HepG2 (cell line): ENCODE data around the gene TP53I3. TPM values are rescaled to one million over a fixed set of nuclear protein-coding genes. Genes with fewer than 3 reads are reported as not detected.

ENCODE experiments used
- AGO2 ChIP-seq: fragments of 200-400 bp; formaldehyde crosslinking; optimal IDR thresholded peaks from 2 replicates; pipeline ENCODE3; 2017; ENCODE audit warnings: mild to moderate bottlenecking, low read depth, low read length, moderate library complexity
- ATF2 ChIP-seq: sonication (generic); formaldehyde crosslinking; IDR thresholded peaks from 2 replicates; pipeline ENCODE4 v1.4.0; 2020; ENCODE audit warnings: missing genetic modification reagents
- ATF7 ChIP-seq, 2 experiments: fragments of 450-650 bp in 1 of 2; sonication (generic) in 1 of 2; formaldehyde crosslinking in 1 of 2; IDR thresholded peaks; 2 replicates each; pipeline versions ENCODE4 v1.4.0 to v1.6.1; 2016 to 2020; ENCODE audit warnings: antibody characterized with exemption in 1 of 2, mild to moderate bottlenecking in 1 of 2, missing genetic modification reagents in 1 of 2
- CC2D1A ChIP-seq: sonication (generic); formaldehyde crosslinking; IDR thresholded peaks from 2 replicates; pipeline ENCODE4 v1.8.1; 2023; ENCODE audit warnings: mild to moderate bottlenecking, missing genetic modification reagents
- CENPT ChIP-seq: sonication (generic); formaldehyde crosslinking; IDR thresholded peaks from 2 replicates; pipeline ENCODE4 v1.8.0; 2022; ENCODE audit warnings: low read depth, mild to moderate bottlenecking, moderate library complexity, missing genetic modification reagents
- FOXA1 ChIP-seq, 2 experiments: fragments of 450-650 bp in 1 of 2; sonication (generic) in 1 of 2; formaldehyde crosslinking in 1 of 2; IDR thresholded peaks; 2 replicates each; pipeline versions ENCODE4 v1.4.0 to v1.6.1; 2016 to 2020; ENCODE audit warnings: missing genetic modification reagents in 1 of 2
- GFI1 ChIP-seq: sonication (generic); formaldehyde crosslinking; IDR thresholded peaks from 2 replicates; pipeline ENCODE4 v1.5.0; 2020; ENCODE audit warnings: missing genetic modification reagents, mild to moderate bottlenecking, borderline replicate concordance
- HDAC2 ChIP-seq: sonication (generic); formaldehyde crosslinking; IDR thresholded peaks from 2 replicates; pipeline ENCODE4 v1.4.0; 2020; ENCODE audit warnings: missing genetic modification reagents
- PREB ChIP-seq: sonication (generic); formaldehyde crosslinking; IDR thresholded peaks from 2 replicates; pipeline ENCODE4 v1.4.0; 2020; ENCODE audit warnings: missing genetic modification reagents
- RFX3 ChIP-seq: IDR thresholded peaks from 2 replicates; pipeline ENCODE4 v1.6.1; 2016; ENCODE audit warnings: missing biosample characterization, missing genetic modification reagents
- SCMH1 ChIP-seq: sonication (generic); formaldehyde crosslinking; IDR thresholded peaks from 2 replicates; pipeline ENCODE4 v1.9.0; 2021; ENCODE audit warnings: missing genetic modification reagents, mild to moderate bottlenecking, borderline replicate concordance
- SKI ChIP-seq: fragments of 450-650 bp; IDR thresholded peaks from one replicate; pipeline ENCODE4 v1.6.1; 2018; ENCODE audit warnings: mild to moderate bottlenecking; ENCODE audit not compliant: partially characterized antibody
- SPEN ChIP-seq: sonication (generic); formaldehyde crosslinking; IDR thresholded peaks from 2 replicates; pipeline ENCODE4 v1.5.1; 2020; ENCODE audit warnings: low read depth, mild to moderate bottlenecking, missing genetic modification reagents
- THAP8 ChIP-seq: sonication (generic); formaldehyde crosslinking; IDR thresholded peaks from 2 replicates; pipeline ENCODE4 v1.5.1; 2020; ENCODE audit warnings: missing genetic modification reagents, mild to moderate bottlenecking, borderline replicate concordance
- ZNF253 ChIP-seq: sonication (generic); formaldehyde crosslinking; IDR thresholded peaks from 2 replicates; pipeline ENCODE4 v1.8.0; 2022; ENCODE audit warnings: mild to moderate bottlenecking, missing genetic modification reagents, borderline replicate concordance
- ZNF580 ChIP-seq: IDR thresholded peaks from 2 replicates; pipeline ENCODE4 v1.6.1; 2016; ENCODE audit warnings: low read depth, borderline replicate concordance
- ZNF709 ChIP-seq: sonication (generic); formaldehyde crosslinking; IDR thresholded peaks from 2 replicates; pipeline ENCODE4 v1.5.0; 2020; ENCODE audit warnings: mild to moderate bottlenecking, missing genetic modification reagents
- ZNF740 ChIP-seq: sonication (generic); formaldehyde crosslinking; IDR thresholded peaks from 2 replicates; pipeline ENCODE4 v1.4.0; 2020; ENCODE audit warnings: missing genetic modification reagents
- ZNF83 ChIP-seq: sonication (generic); formaldehyde crosslinking; IDR thresholded peaks from 2 replicates; pipeline ENCODE4 v1.4.0; 2020; ENCODE audit warnings: missing genetic modification reagents, mild to moderate bottlenecking, borderline replicate concordance
- ZNF883 ChIP-seq: sonication (generic); formaldehyde crosslinking; IDR thresholded peaks from 2 replicates; pipeline ENCODE4 v1.5.1; 2020; ENCODE audit warnings: mild to moderate bottlenecking, missing genetic modification reagents; ENCODE audit errors: not compliant biosample characterization
- ZSCAN29 ChIP-seq: sonication (generic); formaldehyde crosslinking; conservative IDR thresholded peaks from 2 replicates; pipeline ENCODE4 v1.4.0; 2020; ENCODE audit warnings: mild to moderate bottlenecking, missing genetic modification reagents
- polyA plus RNA-seq, 8 experiments: library from polyadenylated mRNA; depleted of rRNA in 3 of 8; stranded (reverse) in 7 of 8; unstranded in 1 of 8; fragments of >200 nt; fragmentation: Illumina TruSeq in 4 of 8; extraction: Trizol in 4 of 8; gene quantifications; 2 replicates each; pipeline versions ENCODE4 v1.2.1 to v1.2.3, GENCODE V29; 2011 to 2016; ENCODE audit warnings: low read depth in 4 of 8, missing spikeins in 1 of 8, mixed read lengths in 1 of 8; ENCODE audit not compliant: insufficient read depth in 1 of 8
- total RNA-seq, 5 experiments: library from RNA; depleted of rRNA; stranded (reverse); fragments of >200 nt; fragmentation: Illumina TruSeq; extraction: Trizol; gene quantifications; 2 replicates each; pipeline ENCODE4 v1.2.3, GENCODE V29; 2016; ENCODE audit warnings: low read depth in 1 of 5

Gene TP53I3
- total and polyA plus RNA-seq, 2 of the 13 experiments (the other 11 are each of a cell fraction or from before 2014, with no cell fraction given): 25.0 to 44.1 TPM

- TF ChIP-seq FOXA1 (IDR thresholded peaks at IDR 0.05) (no peak), FOXA1 (CRISPR knock-in tag; IDR thresholded peaks at IDR 0.05) (no peak), RFX3 (CRISPR knock-in tag) (no peak), AGO2 (no peak), HDAC2 (CRISPR knock-in tag) (peak; percentile 64; the same call in 1 of the 2 replicates), PREB (CRISPR knock-in tag) (no peak), ZNF580 (CRISPR knock-in tag) (no peak), ZNF740 (CRISPR knock-in tag) (no peak), THAP8 (CRISPR knock-in tag) (no peak), SPEN (CRISPR knock-in tag) (no peak), ATF2 (0 out of 2 replicates have a peak, but pooled peaks have one; percentile 33), CENPT (CRISPR knock-in tag) (no peak), ZSCAN29 (no peak), GFI1 (CRISPR knock-in tag) (peak; percentile 63; the same call in 1 of the 2 replicates), ATF7 (IDR thresholded peaks at IDR 0.05) (peak; percentile 48; the same call in 1 of the 2 replicates), ATF7 (CRISPR knock-in tag; IDR thresholded peaks at IDR 0.05) (no peak), SCMH1 (no peak), ZNF883 (CRISPR knock-in tag) (no peak), ZNF709 (CRISPR knock-in tag) (no peak), CC2D1A (CRISPR knock-in tag) (no peak), ZNF83 (CRISPR knock-in tag) (no peak), ZNF253 (CRISPR knock-in tag) (no peak), SKI (no peak)
Observed at GRCh38 chr2:24045511-24046508, 38.8 kb downstream of the TP53I3 start (continued).
